ENCODE measurements around the gene SMAGP.

The SMAGP gene

GRCh38 chr12:51202718-51203117 is 67.5 kb downstream of the SMAGP start:
- Histone ChIP-seq H3K4me3 (no peak overlapping the region), H3K27ac (no peak overlapping the region)

DNA sequence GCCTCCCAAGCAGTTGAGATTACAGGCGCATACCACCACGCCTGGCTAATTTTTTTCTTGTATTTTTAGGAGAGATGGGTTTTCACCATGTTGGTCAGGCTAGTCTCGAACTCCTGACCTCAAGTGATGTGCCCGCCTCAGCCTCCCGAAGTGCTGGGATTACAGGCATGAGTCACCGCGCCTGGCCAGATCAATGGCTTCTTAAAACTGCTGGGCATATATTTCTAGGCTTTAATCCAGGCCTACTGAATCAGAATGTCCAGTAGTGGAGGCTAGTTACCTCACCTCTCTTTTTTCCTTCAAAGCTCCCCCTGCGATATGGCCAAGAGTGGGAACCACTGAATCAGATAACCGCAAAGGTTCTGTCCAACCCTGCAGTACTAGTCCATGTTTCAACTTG is 69.4 kb downstream of the SMAGP start:
- no peak overlapping the region for H3K27ac ChIP-seq
- H3K4me3 ChIP-seq = no peak overlapping the region

- Histone ChIP-seq H3K27ac (no peak overlapping the region), H3K4me3 (no peak overlapping the region)
Measured at GRCh38 chr12:51200156-51200555, 70.1 kb downstream of the SMAGP start.

DNA sequence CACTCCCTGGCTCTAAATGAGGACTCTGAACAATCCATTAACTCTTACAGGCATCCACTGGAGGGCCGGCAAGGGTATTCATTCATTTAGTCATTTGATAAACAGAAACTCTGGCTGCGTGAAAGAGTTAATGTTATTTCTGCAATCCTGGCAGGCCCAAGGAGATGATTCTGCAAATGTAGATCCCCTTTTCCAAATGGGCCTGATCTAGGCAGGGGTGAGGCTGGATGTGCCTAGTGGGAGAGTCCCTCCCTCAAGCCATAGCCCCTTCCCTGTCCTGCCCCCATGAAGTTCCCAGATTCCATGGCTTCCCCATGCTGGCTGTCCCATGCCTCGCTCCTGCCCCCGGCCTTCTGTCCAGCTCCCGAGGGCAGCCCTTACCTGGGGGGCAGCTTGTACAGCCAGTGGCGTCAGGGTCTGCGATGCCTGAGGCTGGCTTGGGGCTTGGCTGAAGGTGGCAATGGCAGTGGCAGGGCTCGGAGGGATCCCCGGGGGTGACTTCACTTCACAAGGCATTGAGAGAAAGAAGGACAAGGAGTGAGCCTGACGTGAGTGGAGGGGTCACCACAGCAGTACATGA is 70.8 kb downstream of the SMAGP start:
- no peak overlapping the region for H3K4me3 ChIP-seq

DNA sequence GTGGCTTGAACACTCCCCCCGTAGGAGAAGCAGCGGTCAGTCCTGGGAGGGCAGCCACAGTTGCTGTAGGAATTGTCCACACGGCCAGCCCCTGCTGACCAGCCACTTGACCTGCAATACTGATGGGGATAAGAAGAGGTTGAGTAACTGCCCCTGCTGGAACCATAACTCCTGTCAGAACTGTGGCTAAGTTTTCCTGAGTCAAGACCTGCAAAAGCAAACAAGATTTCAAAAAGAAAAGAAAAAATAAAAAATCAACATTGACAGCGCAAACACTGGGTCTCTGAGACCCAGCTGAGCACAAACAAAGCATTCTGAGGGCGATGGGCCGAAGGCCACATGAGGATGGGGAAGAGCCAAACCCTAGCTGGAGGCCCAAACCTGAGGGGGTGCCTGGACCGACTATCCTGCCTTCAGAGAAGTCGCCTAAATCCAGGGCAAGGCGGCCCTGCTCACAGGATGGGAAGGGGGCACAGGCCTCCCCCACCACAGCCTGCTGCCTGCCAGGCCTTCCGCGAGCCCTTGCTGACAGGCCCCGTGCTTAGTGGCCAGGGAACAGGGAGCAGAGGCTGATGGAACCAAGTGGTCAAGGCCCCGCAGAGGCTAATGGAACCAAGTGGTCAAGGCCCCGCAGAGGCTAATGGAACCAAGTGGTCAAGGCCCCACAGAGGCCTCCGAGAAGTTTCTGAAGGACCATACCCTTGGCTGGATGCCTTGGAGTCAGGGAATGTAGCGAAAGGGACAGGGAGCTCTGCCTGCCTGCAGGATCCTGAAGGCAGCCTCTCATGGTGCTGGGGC is 71.4 kb downstream of the SMAGP start:
- no peak overlapping the region for H3K4me3 ChIP-seq
- no peak overlapping the region for H3K27ac ChIP-seq

More for the DNA sequence above, 70.8 kb downstream of the SMAGP start:
- no peak overlapping the region for H3K27ac ChIP-seq

DNA sequence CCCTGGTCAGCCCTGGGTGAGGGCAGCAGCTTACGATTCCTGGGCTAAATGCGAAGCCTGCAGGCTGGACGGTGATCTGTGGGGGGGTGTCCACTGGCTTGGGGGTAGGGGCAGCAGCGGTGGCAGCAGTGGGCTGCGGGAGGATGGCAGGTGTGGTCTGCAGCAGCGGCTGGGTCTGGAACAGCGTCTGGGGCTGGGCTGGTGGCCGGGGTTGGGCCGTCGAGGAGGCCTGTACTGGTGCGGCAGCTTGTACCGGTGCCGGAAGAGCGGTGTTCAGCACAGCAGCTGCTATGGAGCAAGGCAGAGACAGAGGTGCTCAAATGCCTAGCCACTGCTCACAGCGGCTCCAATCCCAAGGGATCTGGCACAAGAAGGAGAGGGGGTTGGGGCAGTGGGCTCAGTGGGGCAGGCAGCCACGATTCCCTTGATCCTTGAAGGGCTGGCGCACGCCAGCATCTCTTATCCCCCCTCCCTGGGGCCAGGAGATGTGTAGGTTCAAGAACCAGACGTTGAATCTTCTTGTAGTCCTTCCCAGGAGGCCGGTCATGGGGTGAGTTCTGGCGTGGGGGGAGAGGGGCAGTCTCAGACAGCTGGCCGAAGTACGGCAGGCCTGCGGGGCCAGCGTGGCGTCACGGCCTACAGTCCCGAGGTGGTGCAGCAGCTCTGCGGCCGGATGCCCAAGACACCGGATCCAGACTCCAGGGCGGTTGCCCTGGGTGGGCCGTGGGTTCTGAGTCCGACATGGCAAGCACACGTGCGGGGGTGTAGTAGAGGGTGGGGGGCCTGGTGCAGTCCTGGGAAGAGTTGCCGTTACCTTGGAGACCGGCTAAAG is 72.3 kb downstream of the SMAGP start:
- H3K4me3 ChIP-seq = no peak overlapping the region
- no peak overlapping the region for H3K27ac ChIP-seq

DNA sequence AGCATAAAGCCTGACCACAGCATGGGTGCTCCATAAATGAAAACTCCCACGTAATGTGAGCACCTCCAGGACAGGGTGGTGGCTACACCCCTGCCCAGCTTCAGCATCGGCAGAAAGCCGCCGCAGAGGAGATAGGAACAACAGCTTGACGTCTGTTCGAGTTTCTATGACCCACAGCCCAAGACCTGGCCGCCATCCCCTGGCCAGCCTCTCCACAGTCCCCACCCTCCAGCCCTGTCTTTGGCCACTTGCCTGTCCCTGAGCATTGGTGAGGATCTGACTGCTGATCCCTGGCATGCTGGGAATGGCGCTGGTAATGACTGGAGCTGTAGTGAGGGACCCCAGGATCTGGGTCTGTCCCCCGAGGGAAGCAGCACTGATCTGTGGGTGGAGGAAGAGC is 73.7 kb downstream of the SMAGP start:
- no peak overlapping the region for H3K4me3 ChIP-seq
- H3K27ac ChIP-seq = no peak overlapping the region

GRCh38 chr12:51195841-51196240 is 74.4 kb downstream of the SMAGP start:
- no peak overlapping the region for H3K27ac ChIP-seq
- H3K4me3 ChIP-seq = no peak overlapping the region
